DOHH2 (cell line): ENCODE data around the gene OR6N1.

Experiments
- CTCF ChIP-seq: fragments of 200-600 bp; sonication (generic); IDR thresholded peaks from one replicate; pipeline ENCODE4 v1.5.1; 2014; ENCODE audit warnings: antibody characterized with exemption, mild to moderate bottlenecking, low read depth, low read length; ENCODE audit not compliant: poor library complexity, severe bottlenecking
- EZH2phosphoT487 ChIP-seq: fragments of 200-600 bp; sonication (generic); IDR thresholded peaks from 2 replicates; pipeline ENCODE4 v1.6.1; 2017; ENCODE audit warnings: borderline replicate concordance, mild to moderate bottlenecking, antibody characterized with exemption, low read length, moderate library complexity, mixed read lengths

- TF ChIP-seq CTCF: no peak
- no peak for TF ChIP-seq EZH2phosphoT487
Observed at GRCh38 chr1:158818975-158819431, 47.0 kb upstream of the OR6N1 start.
